NOMO-1 (cell line): Measurements from ENCODE around the gene STAC2.

Experiments
- DNase-seq, 2 experiments: peaks; one replicate each; lab custom pipeline; 2025; ENCODE audit not compliant: unreplicated experiment in 2 of 2; lab: John Stamatoyannopoulos, UW

STAC2 gene

GRCh38 chr17:39166437-39167335, 59.1 kb downstream of the STAC2 start:
- peak in 1 of 2 experiments; percentile 19 for DNase-seq

- peak in 1 of 2 experiments; percentile 19 for DNase-seq
Observed at GRCh38 chr17:39165841-39166349, 59.9 kb downstream of the STAC2 start, which contains the start of gene ARL5C. TSS of gene ARL5C (minus strand) at chr17:39166161. CDS start at chr17:39165760, 401 bp downstream.

GRCh38 chr17:39165178-39165840, 60.4 kb downstream of the STAC2 start:
- no peak for DNase-seq

GRCh38 chr17:39164675-39165143, 61.0 kb downstream of the STAC2 start:
- peak; percentile 85 to 93 for DNase-seq

- DNase-seq, result no peak
Observed at GRCh38 chr17:39161962-39162361, 63.8 kb downstream of the STAC2 start.
